Heart right ventricle (tissue), 16 donors: ENCODE data around the gene CD160. TPM values are rescaled to one million over a fixed set of nuclear protein-coding genes. Genes with fewer than 3 reads are reported as not detected.
"Not testable (repeated sequence)": the region's sequence is repeated elsewhere in the genome, so short reads cannot be mapped to it uniquely, and the experiment has no call there.

ENCODE experiments used
- ATAC-seq, 8 donors: fragments of 200-7000 bp; cut with Tn5 transposase; one replicate each; pipeline ENCODE4 v1.9.1; 2020; ENCODE audit warnings: mild to moderate bottlenecking in 8 of 8, moderate library complexity in 8 of 8, moderate number of reproducible peaks in 1 of 8
- DNase-seq, 2 donors: peaks; one replicate each; pipeline ENCODE4 v3.0.0-alpha.2; 2020
- H3K27ac ChIP-seq, 10 donors: fragments of 200-600 bp; sonication (generic) in 2 of 10; one replicate each; pipeline versions ENCODE4 v1.5.0 to v1.8.0; 2020 to 2022; ENCODE audit warnings: mild to moderate bottlenecking in 3 of 10
- H3K27me3 ChIP-seq, 7 donors: fragments of 200-600 bp; one replicate each; pipeline ENCODE4 v1.8.0; 2021 to 2022; ENCODE audit warnings: mild to moderate bottlenecking in 2 of 7
- H3K36me3 ChIP-seq, 9 donors: fragments of 200-600 bp; sonication (generic) in 1 of 9; one replicate each; pipeline versions ENCODE4 v1.5.0 to v1.8.0; 2020 to 2022; ENCODE audit warnings: mild to moderate bottlenecking in 2 of 9
- H3K4me1 ChIP-seq, 9 donors: fragments of 200-600 bp; sonication (generic) in 1 of 9; one replicate each; pipeline versions ENCODE4 v1.5.0 to v1.8.0; 2020 to 2022; ENCODE audit warnings: mild to moderate bottlenecking in 4 of 9
- H3K4me3 ChIP-seq, 10 donors: fragments of 200-600 bp; sonication (generic) in 2 of 10; one replicate each; pipeline versions ENCODE4 v1.5.0 to v1.8.0; 2020 to 2022; ENCODE audit warnings: mild to moderate bottlenecking in 7 of 10, moderate library complexity in 2 of 10
- H3K9me3 ChIP-seq, 11 donors: fragments of 200-600 bp in 10 of 11; sonication (generic) in 2 of 11; one replicate each; pipeline versions ENCODE4 v1.5.0 to v1.8.0; 2013 to 2022; ENCODE audit warnings: mild to moderate bottlenecking in 2 of 11, control low read depth in 1 of 11, moderate library complexity in 1 of 11
- WGBS, 2 donors: extraction: QIAGEN DNeasy Blood & Tissue Kit; methylation state at CpG; one replicate each; pipeline ENCODE4 v1.1.7; 2013; ENCODE audit warnings: inconsistent platforms in 1 of 2; 5-methylcytosine and 5-hydroxymethylcytosine counted together
- intact Hi-C, 10 donors: fragments of 100-400 bp; cut with DNase I; formaldehyde crosslinking; loops; one replicate each; pipeline versions ENCODE4 v1.11.1 to v1.14.2; 2022
- polyA plus RNA-seq, 2 donors: library from polyadenylated mRNA; stranded (reverse); fragments of 200-250 nt; gene quantifications; one replicate each; pipeline ENCODE4 v1.2.3, GENCODE V29; 2013
- total RNA-seq, 10 donors: library from RNA; stranded (reverse); fragmentation: NEBNext Ultra II Directional in 3 of 10; extraction: Animal tissue kit (Norgen Biotek cat#: 25700) in 3 of 10; gene quantifications; one replicate each; pipeline versions ENCODE4 v1.2.1 to v1.2.4, GENCODE V29; 2021 to 2023
- TF ChIP-seq, protein P1 (sequence below), 9 donors: fragments of 200-600 bp; sonication (generic) in 2 of 9; IDR thresholded peaks; one replicate each; pipeline versions ENCODE4 v1.5.0 to v1.8.0; 2021 to 2022; ENCODE audit warnings: antibody characterized with exemption in 9 of 9, mild to moderate bottlenecking in 5 of 9, moderate library complexity in 1 of 9
- donor health status: Arrhythmogenic right ventricular cardiomyopathy.
- donor health status: ischemic (EF 13 %, LVEDD 7.1; RV severe dilation, severe dysfunction).
- donor health status: healthy with polysubstance abuse.
- donor health status: DM: no; HTN: yes; CAD: no.
- donor health status: DM: no; HTN: no; CAD: no.
- donor health status: ischemic (EF 25% LVEDD 6.9; RV normal size, moderate dysfunction).
- donor health status: ischemic (EF 25% LVEDD 5.7; RV mildly dilated, moderate dysfunction).
- donor health status: healthy.
- donor health status: DM: yes; HTN: yes; CAD: no.
- donor health status: Ischemic cardiomyopathy.
- donor health status: ischemic (EF 35%, LVEDD 5.7; RV mildly dilated, moderate dysfunction).
- donor health status: nonischemic (EF 11% LVEDD 7.7; RV severe dilation, severe dysfunction).
- donor health status: DM: yes; HTN: yes; CAD: no.
- donor health status: PGD.
- donor health status: ischemic (EF 29% LVEDD 5.4; RV normal size, mild dysfunction).
- donor health status: nonischemic (EF 23%, LVEDD 6.1; RV moderate dilation, normal function).

Gene CD160
- total and polyA plus RNA-seq, 12 donors: 0.03 to 0.58 (median 0.18) TPM; not detected in 9

- Histone ChIP-seq H3K27ac (peak overlapping the region in 7 of 10 donors; percentile 5 to 72 (median 53)), H3K9me3 (no peaks in the 10 kb centered on the region), H3K27me3 (no peaks in the 10 kb centered on the region), H3K36me3 (no peaks in the 10 kb centered on the region), H3K4me1 (peaks cover 0 to 5% (median 0%) of the 10 kb centered on the region in 9 donors), H3K4me3 (no peak overlapping the region)
- peak; percentile 77 to 98 (median 93) for ATAC-seq
- DNase-seq: peak; percentile 39 to 64
- intact Hi-C loops: no loop called here
- TF ChIP-seq, protein P1, sequence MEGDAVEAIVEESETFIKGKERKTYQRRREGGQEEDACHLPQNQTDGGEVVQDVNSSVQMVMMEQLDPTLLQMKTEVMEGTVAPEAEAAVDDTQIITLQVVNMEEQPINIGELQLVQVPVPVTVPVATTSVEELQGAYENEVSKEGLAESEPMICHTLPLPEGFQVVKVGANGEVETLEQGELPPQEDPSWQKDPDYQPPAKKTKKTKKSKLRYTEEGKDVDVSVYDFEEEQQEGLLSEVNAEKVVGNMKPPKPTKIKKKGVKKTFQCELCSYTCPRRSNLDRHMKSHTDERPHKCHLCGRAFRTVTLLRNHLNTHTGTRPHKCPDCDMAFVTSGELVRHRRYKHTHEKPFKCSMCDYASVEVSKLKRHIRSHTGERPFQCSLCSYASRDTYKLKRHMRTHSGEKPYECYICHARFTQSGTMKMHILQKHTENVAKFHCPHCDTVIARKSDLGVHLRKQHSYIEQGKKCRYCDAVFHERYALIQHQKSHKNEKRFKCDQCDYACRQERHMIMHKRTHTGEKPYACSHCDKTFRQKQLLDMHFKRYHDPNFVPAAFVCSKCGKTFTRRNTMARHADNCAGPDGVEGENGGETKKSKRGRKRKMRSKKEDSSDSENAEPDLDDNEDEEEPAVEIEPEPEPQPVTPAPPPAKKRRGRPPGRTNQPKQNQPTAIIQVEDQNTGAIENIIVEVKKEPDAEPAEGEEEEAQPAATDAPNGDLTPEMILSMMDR (IDR thresholded peaks at IDR 0.05): no peak
- WGBS, 2 donors: 36 to 51% methylated on average over 6 of the region's 6 CpGs
Observed at GRCh38 chr1:145714524-145715111, 4.7 kb upstream of the CD160 start.

- intact Hi-C loops: no loop called here
- H3K9me3 ChIP-seq: no peaks in the 10 kb centered on the region
- no peak overlapping the region for H3K4me3 ChIP-seq
- H3K27ac ChIP-seq: no peak overlapping the region
- no peaks in the 10 kb centered on the region for H3K36me3 ChIP-seq
- TF ChIP-seq, protein P1 (IDR thresholded peaks at IDR 0.05): no peak
- peaks cover 0 to 9% (median 0%) of the 10 kb centered on the region in 7 donors for H3K27me3 ChIP-seq
- peaks cover 0 to 17% (median 10%) of the 10 kb centered on the region in 9 donors for H3K4me1 ChIP-seq
- ATAC-seq (no peak), DNase-seq (no peak)
- WGBS, 2 donors: 68 to 76% methylated on average over 10 of the region's 10 CpGs
Observed at GRCh38 chr1:145716641-145717345, 2.5 kb upstream of the CD160 start.

GRCh38 chr1:145717833-145718232, 1.5 kb upstream of the CD160 start:
- WGBS, 2 donors: 60 to 73% methylated on average over 1 of the region's 1 CpG
- intact Hi-C loops: no loop called here
- Histone ChIP-seq H3K4me3 (no peak overlapping the region), H3K4me1 (peaks cover 0 to 18% (median 10%) of the 10 kb centered on the region in 9 donors), H3K27me3 (peaks cover 0 to 9% (median 0%) of the 10 kb centered on the region in 7 donors), H3K9me3 (no peaks in the 10 kb centered on the region), H3K27ac (no peak overlapping the region), H3K36me3 (no peaks in the 10 kb centered on the region)
- TF ChIP-seq, protein P1 (IDR thresholded peaks at IDR 0.05): no peak
- DNase-seq (no peak), ATAC-seq (no peak)

DNA sequence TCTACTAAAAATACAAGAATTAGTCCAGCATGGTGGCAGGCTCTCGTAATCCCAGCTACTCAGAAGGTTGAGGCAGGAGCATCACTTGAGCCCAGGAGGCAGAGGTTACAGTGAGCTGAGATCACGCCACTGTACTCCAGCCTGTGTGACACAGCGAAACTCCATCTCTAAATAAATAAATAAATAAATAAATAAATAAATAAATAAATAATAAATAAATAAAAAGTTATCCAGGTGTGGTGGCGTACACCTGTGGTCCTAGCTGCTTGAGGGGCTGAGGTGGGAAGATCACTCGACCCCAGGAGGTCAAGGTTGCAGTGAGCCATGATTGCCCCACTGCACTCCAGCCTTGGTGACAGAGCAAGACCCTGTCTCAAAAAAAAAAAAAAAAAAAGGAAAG, 834 bp upstream of the CD160 start:
- H3K4me3 ChIP-seq, DNase-seq, H3K27me3 ChIP-seq, H3K27ac ChIP-seq, H3K9me3 ChIP-seq, ATAC-seq, H3K36me3 ChIP-seq, intact Hi-C loops: not testable (repeated sequence)
- WGBS, 2 donors: 97 to 98% methylated on average over 5 of the region's 5 CpGs
- peaks cover 0 to 18% (median 10%) of the 10 kb centered on the region in 9 donors for H3K4me1 ChIP-seq

DNA sequence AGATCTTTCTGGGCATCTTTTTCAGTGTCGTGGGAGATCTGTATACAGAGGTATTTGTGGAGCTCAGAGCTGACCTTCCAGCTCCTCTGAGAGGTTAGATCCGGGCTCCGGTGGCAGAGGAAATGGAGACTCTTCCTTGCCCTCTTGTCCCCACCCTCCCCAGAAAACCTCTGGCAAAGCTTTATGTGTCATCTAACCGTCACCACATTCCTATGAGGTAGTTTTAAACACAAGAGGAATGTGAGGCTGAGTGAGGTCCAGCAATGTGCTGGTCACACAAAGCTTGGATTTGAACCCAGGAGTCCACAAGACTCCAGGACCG, 1.2 kb downstream of the CD160 start:
- Histone ChIP-seq H3K4me3 (peak overlapping the region in 5 of 10 donors; percentile 17 to 51 (median 40)), H3K27ac (no peak overlapping the region), H3K27me3 (peaks cover 0 to 9% (median 0%) of the 10 kb centered on the region in 7 donors), H3K36me3 (no peaks in the 10 kb centered on the region), H3K9me3 (no peaks in the 10 kb centered on the region), H3K4me1 (peaks cover 0 to 14% (median 10%) of the 10 kb centered on the region in 9 donors)
- intact Hi-C loops: no loop called here
- TF ChIP-seq, protein P1 (IDR thresholded peaks at IDR 0.05): no peak
- WGBS, 2 donors: 31 to 49% methylated on average over 5 of the region's 5 CpGs
- peak in 1 of 8 donors; percentile 9 for ATAC-seq
- no peak for DNase-seq
